ENCODE results near the gene GSTM3. TPM values are rescaled to one million over a fixed set of nuclear protein-coding genes. Genes with fewer than 3 reads are reported as not detected.

The GSTM3 gene
- total and polyA plus RNA-seq, 7 donors, result 21.6 to 143 (median 64.3) TPM

GRCh38 chr1:109781806-109782205, 41.0 kb upstream of the GSTM3 start:
- TF ChIP-seq CTCF (IDR thresholded peaks at IDR 0.05), result no peak
- no peak for TF ChIP-seq POLR2A (IDR thresholded peaks at IDR 0.05)
- no peak for TF ChIP-seq POLR2AphosphoS5 (IDR thresholded peaks at IDR 0.05)
- no peak for TF ChIP-seq EP300 (IDR thresholded peaks at IDR 0.05)
- no peak for DNase-seq
- Histone ChIP-seq H3K36me3 (no peaks in the 10 kb centered on the region), H3K4me3 (no peak overlapping the region), H3K27me3 (no peaks in the 10 kb centered on the region), H3K9me3 (no peaks in the 10 kb centered on the region), H3K27ac (no peak overlapping the region), H3K4me1 (peaks cover 0 to 21% (median 10%) of the 10 kb centered on the region in 4 donors)
- intact Hi-C loops (cut with DNase I), result no loop called here
- 71 to 87% methylated on average over 2 of the region's 2 CpGs for WGBS, 2 donors

- H3K9me3 ChIP-seq, result no peaks in the 10 kb centered on the region
These were observed 40.1 kb upstream of the GSTM3 start for GRCh38 chr1:109780982-109781381.

GRCh38 chr1:109777980-109778625, 37.3 kb upstream of the GSTM3 start:
- no peaks in the 10 kb centered on the region for H3K9me3 ChIP-seq
- DNase-seq, result peak; percentile 60
- H3K4me1 ChIP-seq, result peaks cover 0 to 17% (median 10%) of the 10 kb centered on the region in 4 donors
- no peaks in the 10 kb centered on the region for H3K27me3 ChIP-seq
- WGBS, 2 donors, result 94% methylated on average over 9 of the region's 9 CpGs
- no peak overlapping the region for H3K27ac ChIP-seq
- H3K36me3 ChIP-seq, result no peaks in the 10 kb centered on the region
- intact Hi-C loops (cut with DNase I), result loop anchor here (1.0 to 5.0 kb wide), 2 partner anchors 134 to 206 kb away; partner anchors contain the start of genes AHCYL1 and CSF1
- no peak for TF ChIP-seq POLR2A (IDR thresholded peaks at IDR 0.05)
- H3K4me3 ChIP-seq, result no peak overlapping the region

More at GRCh38 chr1:109780982-109781381, 40.1 kb upstream of the GSTM3 start:
- Histone ChIP-seq H3K4me1 (peaks cover 0 to 12% (median 5%) of the 10 kb centered on the region in 4 donors), H3K4me3 (no peak overlapping the region), H3K27ac (no peak overlapping the region), H3K27me3 (no peaks in the 10 kb centered on the region), H3K36me3 (no peaks in the 10 kb centered on the region)
- no peak for DNase-seq
- WGBS, 2 donors, result 93 to 100% methylated on average over 1 of the region's 1 CpG
- no peak for TF ChIP-seq EP300 (IDR thresholded peaks at IDR 0.05)
- no peak for TF ChIP-seq CTCF (IDR thresholded peaks at IDR 0.05)
- no peak for TF ChIP-seq POLR2A (IDR thresholded peaks at IDR 0.05)
- no peak for TF ChIP-seq POLR2AphosphoS5 (IDR thresholded peaks at IDR 0.05)
- intact Hi-C loops (cut with DNase I), result no loop called here

- no peak overlapping the region for H3K4me3 ChIP-seq
- intact Hi-C loops (cut with DNase I), result loop anchor here (1.0 to 5.0 kb wide), 2 partner anchors 135 to 207 kb away; partner anchors contain the start of genes AHCYL1 and CSF1
- no peaks in the 10 kb centered on the region for H3K27me3 ChIP-seq
- no peak for TF ChIP-seq CTCF (IDR thresholded peaks at IDR 0.05)
- TF ChIP-seq EP300 (IDR thresholded peaks at IDR 0.05), result no peak
- TF ChIP-seq POLR2AphosphoS5 (IDR thresholded peaks at IDR 0.05), result no peak
- TF ChIP-seq POLR2A (IDR thresholded peaks at IDR 0.05), result no peak
- no peaks in the 10 kb centered on the region for H3K9me3 ChIP-seq
- H3K27ac ChIP-seq, result peak overlapping the region in 1 of 4 donors; percentile 18
- peak; percentile 62 for DNase-seq
- H3K4me1 ChIP-seq, result peaks cover 0 to 18% (median 9%) of the 10 kb centered on the region in 4 donors
- H3K36me3 ChIP-seq, result no peaks in the 10 kb centered on the region
- 70 to 84% methylated on average over 7 of the region's 7 CpGs for WGBS, 2 donors
These were observed 36.6 kb upstream of the GSTM3 start for GRCh38 chr1:109777436-109777835.

- H3K27ac ChIP-seq, result peak overlapping the region in 1 of 4 donors; percentile 18
- TF ChIP-seq EP300 (IDR thresholded peaks at IDR 0.05) (no peak), CTCF (IDR thresholded peaks at IDR 0.05) (peak; percentile 94 to 99 (median 98)), POLR2AphosphoS5 (IDR thresholded peaks at IDR 0.05) (peak in 2 of 4 donors; percentile 35 to 37), POLR2A (IDR thresholded peaks at IDR 0.05) (no peak)
- no peak overlapping the region for H3K4me3 ChIP-seq
- DNase-seq, result peak; percentile 94
- H3K36me3 ChIP-seq, result no peaks in the 10 kb centered on the region
- H3K4me1 ChIP-seq, result peaks cover 0 to 18% (median 9%) of the 10 kb centered on the region in 4 donors
- intact Hi-C loops (cut with DNase I), result loop anchor here (1.0 to 5.0 kb wide), 2 partner anchors 135 to 207 kb away; partner anchors contain the start of genes AHCYL1 and CSF1
- WGBS, 2 donors, result 27 to 37% methylated on average over 4 of the region's 4 CpGs
- no peaks in the 10 kb centered on the region for H3K27me3 ChIP-seq
- no peaks in the 10 kb centered on the region for H3K9me3 ChIP-seq
These were observed 36.1 kb upstream of the GSTM3 start for GRCh38 chr1:109776911-109777310.

Data from sigmoid colon (tissue), 7 donors.